NCI-H2107 treated with DMSO at 0.1 percent for 48 hours (cell line): ENCODE results near the gene OLFM1.
"Not testable (repeated sequence)": the region's sequence is repeated elsewhere in the genome, so short reads cannot be mapped to it uniquely, and the experiment has no call there.

ENCODE experiments used
- DNase-seq: peaks from one replicate; lab custom pipeline; 2025; ENCODE audit not compliant: unreplicated experiment; lab: John Stamatoyannopoulos, UW

OLFM1 gene

DNA sequence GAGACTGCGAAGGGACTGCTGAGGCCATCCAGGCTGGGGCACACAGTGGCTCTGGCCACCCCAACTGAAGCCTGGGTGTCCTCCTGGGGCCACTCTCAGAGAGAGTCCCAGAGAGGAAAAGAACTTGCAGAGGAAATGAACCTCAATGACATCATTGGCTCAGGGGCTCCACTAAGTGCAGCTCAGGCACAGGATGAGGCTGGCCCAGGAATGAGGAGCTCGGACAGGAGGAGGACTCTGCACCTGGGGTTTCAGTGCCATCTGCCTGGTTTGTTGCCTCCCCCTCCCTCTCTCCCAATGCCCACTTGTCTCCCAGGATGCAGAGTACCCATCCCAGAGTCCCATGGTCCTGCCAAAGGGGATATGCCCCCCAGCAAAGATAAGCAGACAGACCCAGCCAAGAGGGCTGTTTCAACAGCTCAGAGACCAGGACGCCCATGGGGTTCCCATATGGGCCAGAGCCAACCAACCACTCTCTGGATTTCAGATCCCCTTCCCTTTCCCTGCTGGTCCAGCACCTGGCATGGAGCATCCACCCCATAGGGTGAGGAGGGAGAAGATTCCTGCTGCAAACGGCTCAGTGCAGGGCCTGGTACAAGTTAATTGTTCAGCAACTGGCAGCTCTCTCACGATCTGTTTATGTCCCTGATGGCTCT, 26.9 kb upstream of the OLFM1 start:
- no peak for DNase-seq

DNA sequence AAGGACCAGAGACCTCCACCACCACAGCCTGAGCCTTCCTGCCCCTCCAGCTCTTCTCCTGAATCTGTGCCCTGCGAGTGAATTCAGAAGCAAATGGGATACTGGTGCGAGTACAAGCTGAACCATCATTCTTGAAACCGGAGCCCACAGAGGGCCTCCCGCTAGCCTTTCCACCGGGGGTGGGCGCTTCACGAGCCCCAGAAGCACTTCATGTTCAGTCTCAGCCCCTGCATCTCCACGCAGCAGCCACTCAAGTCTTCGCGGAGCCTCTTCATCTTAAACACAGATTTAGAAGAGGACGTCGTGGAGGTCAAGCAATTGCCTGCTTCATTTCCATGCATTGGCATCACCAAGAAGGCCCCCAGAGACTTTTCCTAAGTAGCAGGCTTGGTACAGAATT, 26.0 kb upstream of the OLFM1 start:
- no peak for DNase-seq

DNA sequence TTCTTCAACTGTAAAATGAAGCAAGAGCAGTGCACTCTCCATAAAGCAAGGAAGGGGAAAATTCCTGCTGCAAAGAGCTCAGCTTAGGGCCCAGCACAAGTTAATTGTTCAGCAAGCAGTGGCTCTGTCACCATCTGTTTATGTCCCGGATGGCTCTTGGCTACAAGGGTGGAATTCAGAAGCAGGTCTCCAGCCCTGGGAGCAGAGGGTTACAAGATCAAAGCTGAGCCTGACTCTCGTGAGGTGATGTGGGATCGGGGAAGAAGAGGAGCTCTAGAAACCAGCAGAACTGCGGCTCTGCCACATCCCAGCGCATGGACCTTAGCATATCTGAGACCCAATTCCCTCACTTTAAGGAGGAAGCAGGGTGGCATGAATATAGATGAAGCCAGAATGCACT, 25.2 kb upstream of the OLFM1 start:
- no peak for DNase-seq

- not testable (repeated sequence) for DNase-seq
Observed at GRCh38 chr9:135063466-135063865, 24.0 kb upstream of the OLFM1 start.

DNA sequence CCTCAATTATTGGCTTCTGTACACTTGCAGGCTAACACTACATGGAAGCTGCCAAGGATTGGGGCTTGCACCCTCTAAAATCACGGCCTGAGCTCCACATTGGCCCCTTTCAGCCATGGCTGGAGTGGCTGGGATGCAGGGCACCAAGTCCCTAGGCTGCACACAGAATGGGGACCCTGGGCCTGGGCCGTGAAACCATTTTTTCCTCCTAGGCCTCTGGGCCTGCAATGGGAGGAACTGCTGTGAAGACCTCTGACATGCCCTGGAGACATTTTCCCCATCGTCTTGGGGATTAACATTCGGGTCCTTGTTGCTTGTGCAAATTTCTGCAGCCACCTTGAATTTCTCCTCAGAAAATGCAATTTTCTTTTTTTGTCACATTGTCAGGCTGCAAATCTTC, 23.6 kb upstream of the OLFM1 start:
- DNase-seq, result not testable (repeated sequence)

- DNase-seq, result no peak
Observed at GRCh38 chr9:135065151-135065550, 22.3 kb upstream of the OLFM1 start.

GRCh38 chr9:135065804-135066203, 21.7 kb upstream of the OLFM1 start:
- DNase-seq, result no peak

DNA sequence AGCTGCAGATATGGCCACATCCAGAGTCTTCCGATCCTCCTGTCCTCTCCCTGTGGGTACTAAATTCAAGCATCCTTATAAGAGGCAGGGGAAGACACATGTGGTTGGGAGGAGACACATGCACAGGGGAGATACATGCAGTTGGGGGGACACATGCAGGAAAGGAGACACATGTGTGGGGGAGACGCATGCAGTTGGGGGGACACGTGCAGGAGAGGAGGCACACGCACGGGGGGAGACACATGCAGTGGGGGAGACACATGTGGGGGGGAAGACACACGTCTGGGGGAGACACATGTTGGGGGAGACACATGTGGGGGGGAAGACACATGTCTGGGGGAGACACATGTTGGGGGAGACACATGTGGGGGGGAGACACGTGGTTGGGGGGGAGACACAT, 21.2 kb upstream of the OLFM1 start:
- DNase-seq, result no peak

GRCh38 chr9:135067096-135067710, 20.3 kb upstream of the OLFM1 start:
- no peak for DNase-seq

DNA sequence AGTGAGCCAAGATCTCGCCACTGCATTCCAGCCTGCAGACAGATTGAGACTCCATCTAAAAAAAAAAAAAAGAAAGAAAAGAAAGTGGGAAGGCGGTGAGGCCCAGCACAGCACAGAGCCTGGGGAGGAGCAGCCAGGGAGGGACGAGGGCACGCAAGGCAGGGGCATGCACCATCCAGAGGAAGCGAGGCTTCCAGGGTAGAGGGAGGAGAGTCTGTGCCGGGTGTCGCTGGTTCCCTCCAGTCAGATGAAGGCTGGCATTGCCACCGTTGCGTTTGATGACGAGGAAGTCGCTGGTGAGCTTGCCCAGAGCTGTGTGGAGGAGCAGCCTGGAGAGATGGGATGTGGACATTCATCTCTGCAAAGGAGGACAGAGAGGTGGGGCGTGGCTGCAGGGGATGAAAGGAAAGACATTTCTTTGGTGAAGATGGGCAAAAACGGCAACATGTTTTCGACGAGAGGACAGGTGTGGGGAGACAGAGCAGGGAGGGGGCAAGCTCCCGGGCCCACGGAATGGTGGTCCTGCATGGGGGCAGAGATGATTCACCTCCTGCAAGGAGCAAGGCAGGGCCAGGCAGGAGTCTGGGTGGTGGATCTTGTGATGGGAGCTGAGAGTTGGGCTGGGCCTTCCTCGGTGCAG, 18.6 kb upstream of the OLFM1 start:
- DNase-seq, result no peak

- no peak for DNase-seq
Observed at GRCh38 chr9:135069558-135070197, 17.8 kb upstream of the OLFM1 start.

DNA sequence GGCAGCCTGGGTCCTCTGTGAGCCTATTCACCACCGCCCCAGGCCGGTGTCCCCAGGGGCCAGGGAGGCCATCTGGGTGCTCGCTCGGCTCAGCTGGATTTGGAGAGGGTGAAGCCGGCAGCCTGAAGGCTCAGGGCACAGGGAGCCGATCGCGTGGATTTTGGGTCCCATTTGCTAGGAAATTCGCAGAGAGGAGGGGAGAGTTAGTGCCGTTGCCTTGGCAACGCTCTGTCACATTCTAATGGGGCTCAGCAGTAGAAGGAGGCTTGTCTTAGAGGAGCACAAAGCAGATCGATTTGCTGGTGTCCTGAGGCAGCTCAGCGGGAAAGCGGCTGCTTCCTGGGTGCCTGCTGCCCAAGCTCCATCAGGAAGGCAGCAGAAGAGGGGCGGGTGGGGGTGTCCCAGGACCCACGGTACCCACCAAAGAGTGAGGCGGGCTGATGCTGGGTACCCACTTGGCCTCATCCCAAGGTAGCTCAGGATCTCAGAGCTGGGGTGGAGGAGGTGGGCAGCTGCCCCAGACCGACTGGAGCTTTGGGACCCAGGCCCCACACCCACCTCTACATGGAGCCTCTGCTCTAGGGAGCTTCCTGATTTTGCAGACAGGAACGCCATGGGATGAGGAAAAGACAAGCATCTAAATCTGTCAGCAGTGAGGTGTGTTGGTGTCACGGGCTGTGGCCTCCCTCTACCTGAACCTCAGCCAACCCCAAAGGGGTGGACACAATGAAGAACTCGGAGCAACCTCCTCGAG, 17.1 kb upstream of the OLFM1 start:
- DNase-seq, result no peak

DNA sequence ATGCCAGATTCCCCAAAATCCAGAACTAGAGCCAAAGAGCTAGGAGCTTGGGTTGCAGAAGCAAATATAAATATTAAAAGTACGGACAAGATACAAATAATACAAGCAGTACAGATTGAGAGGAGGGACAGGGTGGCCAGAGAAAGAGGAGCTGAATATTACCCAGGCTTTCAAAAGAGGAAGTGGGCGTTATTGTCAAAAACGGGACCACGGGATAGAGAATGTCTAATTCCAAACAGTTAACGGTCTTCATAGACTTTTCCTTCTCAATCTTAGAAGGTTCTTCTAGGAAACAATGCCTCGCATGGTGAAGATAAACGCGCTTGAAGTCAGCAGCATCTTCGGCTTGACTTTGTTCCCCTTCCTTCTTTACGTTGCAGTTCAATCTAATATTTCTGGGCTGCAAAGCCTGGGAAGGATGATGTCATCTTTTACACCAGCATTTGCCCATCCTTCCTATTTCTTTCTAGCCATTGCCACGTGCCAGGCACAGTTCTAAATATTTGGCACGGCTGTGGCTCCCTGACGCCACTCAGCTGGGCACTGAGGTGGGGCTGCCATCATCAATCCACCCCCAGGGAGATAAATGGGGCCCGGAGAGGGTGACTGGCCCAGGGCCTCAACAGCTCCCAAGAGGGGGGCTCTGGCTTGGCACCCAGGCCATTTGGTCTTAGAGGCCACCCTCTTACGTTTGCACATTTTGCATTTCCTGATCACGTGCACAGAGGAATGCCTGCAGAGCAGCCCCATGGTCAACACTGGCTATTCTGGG, 16.3 kb upstream of the OLFM1 start:
- DNase-seq, result no peak

GRCh38 chr9:135073081-135073740, 14.3 kb upstream of the OLFM1 start:
- DNase-seq, result no peak

GRCh38 chr9:135073741-135074305, 13.6 kb upstream of the OLFM1 start:
- no peak for DNase-seq

GRCh38 chr9:135074354-135075233, 12.9 kb upstream of the OLFM1 start:
- no peak for DNase-seq

DNA sequence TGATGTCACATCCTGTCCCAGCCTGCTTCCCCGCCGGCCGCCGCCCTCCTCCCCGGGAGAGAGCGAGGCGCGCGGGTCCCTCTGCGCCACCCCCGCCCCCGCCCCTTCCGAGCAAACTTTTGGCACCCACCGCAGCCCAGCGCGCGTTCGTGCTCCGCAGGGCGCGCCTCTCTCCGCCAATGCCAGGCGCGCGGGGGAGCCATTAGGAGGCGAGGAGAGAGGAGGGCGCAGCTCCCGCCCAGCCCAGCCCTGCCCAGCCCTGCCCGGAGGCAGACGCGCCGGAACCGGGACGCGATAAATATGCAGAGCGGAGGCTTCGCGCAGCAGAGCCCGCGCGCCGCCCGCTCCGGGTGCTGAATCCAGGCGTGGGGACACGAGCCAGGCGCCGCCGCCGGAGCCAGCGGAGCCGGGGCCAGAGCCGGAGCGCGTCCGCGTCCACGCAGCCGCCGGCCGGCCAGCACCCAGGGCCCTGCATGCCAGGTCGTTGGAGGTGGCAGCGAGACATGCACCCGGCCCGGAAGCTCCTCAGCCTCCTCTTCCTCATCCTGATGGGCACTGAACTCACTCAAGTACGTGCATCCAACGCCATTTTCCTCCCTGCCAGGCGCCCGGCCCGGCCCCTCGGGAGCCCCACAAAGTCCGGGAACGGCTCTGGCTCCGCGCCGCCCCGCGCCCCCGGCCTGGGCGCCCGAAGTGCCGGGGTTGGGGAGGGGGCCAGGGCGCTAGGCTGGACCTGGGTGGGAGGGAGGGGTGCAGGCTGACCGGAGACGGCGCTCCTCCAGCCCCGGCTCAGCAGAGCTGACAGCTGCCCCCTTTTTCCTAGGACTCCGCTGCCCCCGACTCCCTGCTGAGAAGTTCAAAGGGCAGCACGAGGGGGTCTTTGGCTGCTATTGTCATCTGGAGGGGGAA, 12.0 kb upstream of the OLFM1 start:
- DNase-seq, result no peak
